WTC11 (cell line): ENCODE measurements around the gene ACSF3. TPM values are rescaled to one million over a fixed set of nuclear protein-coding genes. Genes with fewer than 3 reads are reported as not detected.

ENCODE experiments used
- ATAC-seq: fragments of 200-7000 bp; cut with Tn5 transposase; 2 replicates; pipeline ENCODE4 v1.10.0; 2021; ENCODE audit warnings: mild to moderate bottlenecking, moderate library complexity
- CTCF ChIA-PET: fragments of 300-600 bp; sonication (Branson Sonifier 250); formaldehyde crosslinking; loops from one replicate; lab custom pipeline; 2021; ENCODE audit warnings: antibody characterized with exemption; lab: Charles Lee
- POLR2A ChIA-PET: fragments of 350-600 bp; sonication (Branson Sonifier 250); formaldehyde crosslinking; loops from one replicate; lab custom pipeline; 2021; ENCODE audit warnings: antibody characterized with exemption; lab: Charles Lee
- DNase-seq: peaks from one replicate; pipeline ENCODE4 v3.0.0; 2021; ENCODE audit warnings: low spot score
- H3K27ac Mint-ChIP-seq: 2 replicates; pipeline ENCODE4 v1.8.0; 2021; ENCODE audit warnings: mixed read lengths
- H3K27me3 Mint-ChIP-seq: 2 replicates; pipeline ENCODE4 v1.8.0; 2021; ENCODE audit warnings: low read depth, mild to moderate bottlenecking, moderate library complexity, mixed read lengths
- H3K36me3 Mint-ChIP-seq: 2 replicates; pipeline ENCODE4 v1.8.0; 2021; ENCODE audit warnings: mixed read lengths
- H3K4me1 Mint-ChIP-seq: 2 replicates; pipeline ENCODE4 v1.8.0; 2022; ENCODE audit warnings: mixed read lengths
- H3K4me3 Mint-ChIP-seq: 2 replicates; pipeline ENCODE4 v1.8.0; 2021; ENCODE audit warnings: mild to moderate bottlenecking, moderate library complexity, mixed read lengths
- H3K9me3 Mint-ChIP-seq: 2 replicates; pipeline ENCODE4 v1.8.0; 2021; ENCODE audit warnings: mixed read lengths
- ATF3 ChIP-seq: sonication (generic); formaldehyde crosslinking; conservative IDR thresholded peaks from 2 replicates; pipeline ENCODE4 v1.8.1; 2022; ENCODE audit warnings: mild to moderate bottlenecking, missing genetic modification reagents
- E2F1 ChIP-seq: sonication (generic); formaldehyde crosslinking; IDR thresholded peaks from 2 replicates; pipeline ENCODE4 v1.8.0; 2022; ENCODE audit warnings: mild to moderate bottlenecking, missing genetic modification reagents
- ELF4 ChIP-seq: sonication (generic); formaldehyde crosslinking; IDR thresholded peaks from 2 replicates; pipeline ENCODE4 v1.8.1; 2022; ENCODE audit warnings: low read depth, mild to moderate bottlenecking, moderate library complexity, missing genetic modification reagents
- EMX1 ChIP-seq: fragments of 250-450 bp; sonication (Bioruptor Pico); IDR thresholded peaks from 2 replicates; pipeline ENCODE4 v1.8.0; 2021; ENCODE audit warnings: mild to moderate bottlenecking
- ESRRA ChIP-seq: sonication (generic); formaldehyde crosslinking; IDR thresholded peaks from 2 replicates; pipeline ENCODE4 v1.8.1; 2022; ENCODE audit warnings: mild to moderate bottlenecking, missing genetic modification reagents, borderline replicate concordance
- GABPB1 ChIP-seq: sonication (generic); formaldehyde crosslinking; IDR thresholded peaks from 2 replicates; pipeline ENCODE4 v1.8.1; 2023; ENCODE audit warnings: mild to moderate bottlenecking, missing genetic modification reagents
- GTF2I ChIP-seq: fragments of 250-450 bp; sonication (Bioruptor Pico); conservative IDR thresholded peaks from 2 replicates; pipeline ENCODE4 v1.4.0; 2021; ENCODE audit warnings: mild to moderate bottlenecking
- JAZF1 ChIP-seq: fragments of 250-450 bp; sonication (Bioruptor Pico); IDR thresholded peaks from 2 replicates; pipeline ENCODE4 v1.9.0; 2021; ENCODE audit warnings: moderate library complexity, mild to moderate bottlenecking, inconsistent platforms
- JUN ChIP-seq: sonication (generic); formaldehyde crosslinking; IDR thresholded peaks from 2 replicates; pipeline ENCODE4 v1.8.0; 2023; ENCODE audit warnings: mild to moderate bottlenecking, missing genetic modification reagents
- NR1H2 ChIP-seq: sonication (generic); formaldehyde crosslinking; IDR thresholded peaks from 2 replicates; pipeline ENCODE4 v1.9.0; 2021; ENCODE audit warnings: mild to moderate bottlenecking, moderate library complexity, missing genetic modification reagents
- OVOL2 ChIP-seq: fragments of 250-450 bp; sonication (Bioruptor Pico); IDR thresholded peaks from 2 replicates; pipeline ENCODE4 v1.9.0; 2021; ENCODE audit warnings: mild to moderate bottlenecking, borderline replicate concordance
- PREB ChIP-seq: sonication (generic); formaldehyde crosslinking; IDR thresholded peaks from 2 replicates; pipeline ENCODE4 v1.8.1; 2022; ENCODE audit warnings: mild to moderate bottlenecking, missing genetic modification reagents, moderate library complexity, borderline replicate concordance
- SMAD3 ChIP-seq: sonication (generic); formaldehyde crosslinking; IDR thresholded peaks from 2 replicates; pipeline ENCODE4 v1.8.0; 2022; ENCODE audit warnings: missing genetic modification reagents, mild to moderate bottlenecking, borderline replicate concordance
- SMAD4 ChIP-seq: sonication (generic); formaldehyde crosslinking; IDR thresholded peaks from 2 replicates; pipeline ENCODE4 v1.8.0; 2022; ENCODE audit warnings: mild to moderate bottlenecking, missing genetic modification reagents
- TCF7 ChIP-seq: sonication (generic); formaldehyde crosslinking; IDR thresholded peaks from 2 replicates; pipeline ENCODE4 v1.8.0; 2022; ENCODE audit warnings: mild to moderate bottlenecking, low read depth, missing genetic modification reagents, moderate library complexity
- ZBTB21 ChIP-seq: sonication (generic); formaldehyde crosslinking; IDR thresholded peaks from 2 replicates; pipeline ENCODE4 v1.8.1; 2023; ENCODE audit warnings: mild to moderate bottlenecking, missing genetic modification reagents, borderline replicate concordance
- ZMAT4 ChIP-seq: fragments of 250-450 bp; sonication (Bioruptor Pico); IDR thresholded peaks from 2 replicates; pipeline ENCODE4 v1.9.0; 2021; ENCODE audit warnings: mild to moderate bottlenecking
- ZNF232 ChIP-seq: sonication (generic); formaldehyde crosslinking; IDR thresholded peaks from 2 replicates; pipeline ENCODE4 v1.8.0; 2022; ENCODE audit warnings: mild to moderate bottlenecking, missing genetic modification reagents
- ZNF396 ChIP-seq: fragments of 250-450 bp; sonication (Bioruptor Pico); IDR thresholded peaks from 2 replicates; pipeline ENCODE4 v1.8.0; 2021; ENCODE audit warnings: mild to moderate bottlenecking, moderate library complexity, borderline replicate concordance
- ZNF416 ChIP-seq: fragments of 250-450 bp; sonication (Bioruptor Pico); IDR thresholded peaks from 2 replicates; pipeline ENCODE4 v1.9.0; 2021; ENCODE audit warnings: mild to moderate bottlenecking, inconsistent platforms
- total RNA-seq: library from RNA; stranded (reverse); gene quantifications from 3 replicates; pipeline ENCODE4 v1.2.3, GENCODE V29; 2021
- TF ChIP-seq, protein P1 (sequence below): sonication (generic); formaldehyde crosslinking; IDR thresholded peaks from 2 replicates; pipeline ENCODE4 v1.8.1; 2023; ENCODE audit warnings: mild to moderate bottlenecking, missing genetic modification reagents, moderate library complexity
- TF ChIP-seq, protein P2 (sequence below): sonication (generic); formaldehyde crosslinking; IDR thresholded peaks from 2 replicates; pipeline ENCODE4 v1.8.1; 2022; ENCODE audit warnings: mild to moderate bottlenecking, moderate library complexity, missing genetic modification reagents

ACSF3 gene
- total RNA-seq, 1 experiment from 2014 or later: 22.9 TPM

DNA sequence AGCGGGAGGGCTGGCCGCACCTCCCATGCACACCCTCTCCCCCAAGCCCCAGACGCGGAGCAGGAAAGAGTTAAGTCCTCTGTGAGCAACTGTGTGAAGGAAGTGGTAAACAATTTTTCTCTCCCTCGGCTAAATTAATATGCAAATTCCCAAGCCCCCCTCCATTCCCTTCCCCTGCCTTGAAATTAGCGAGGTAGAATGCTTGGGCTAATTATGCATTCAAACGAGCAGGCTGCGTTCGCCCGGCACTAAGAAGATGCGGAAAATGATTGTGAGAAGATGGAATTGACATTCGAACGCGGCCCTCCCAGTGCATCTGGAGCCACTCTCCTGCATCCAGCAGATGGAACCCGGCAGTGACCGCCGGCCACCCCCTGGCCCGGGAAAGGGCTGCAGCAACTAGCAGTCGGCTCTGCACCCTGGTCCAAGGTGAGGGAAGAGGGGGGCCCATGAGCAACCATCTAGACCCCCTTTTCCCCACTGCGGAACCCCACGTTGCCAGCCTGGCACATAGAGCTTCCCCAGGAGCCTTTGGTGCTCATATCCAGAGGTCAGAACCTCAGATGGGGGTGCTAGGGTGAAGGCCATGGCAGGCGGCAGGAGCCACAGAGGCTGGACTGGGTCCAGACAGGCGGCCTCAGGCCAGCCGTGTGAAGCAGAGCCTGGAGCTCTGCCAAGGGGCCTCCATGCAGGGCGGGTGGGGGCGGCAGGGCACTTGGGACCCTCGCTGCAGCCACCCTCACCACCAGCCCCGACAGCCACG lies 49.1 kb upstream of the ACSF3 start:
- ATAC-seq (no peak), DNase-seq (no peak)
- ChIA-PET CTCF (no interaction called here), POLR2A (interaction anchor here (0.6 kb wide), 1 partner anchor 42 kb away, joined by 3 read pairs; no protein-coding TSS in a partner anchor)
- H3K4me1 Mint-ChIP-seq: 0 out of 2 replicates have a peak, but pooled peaks cover 3% of the 10 kb centered on the region
- no peak overlapping the region; the same call in 1 of the 2 replicates for H3K27ac Mint-ChIP-seq
- H3K36me3 Mint-ChIP-seq: no peaks in the 10 kb centered on the region
- no peaks in the 10 kb centered on the region for H3K27me3 Mint-ChIP-seq
- TF ChIP-seq, protein P1, sequence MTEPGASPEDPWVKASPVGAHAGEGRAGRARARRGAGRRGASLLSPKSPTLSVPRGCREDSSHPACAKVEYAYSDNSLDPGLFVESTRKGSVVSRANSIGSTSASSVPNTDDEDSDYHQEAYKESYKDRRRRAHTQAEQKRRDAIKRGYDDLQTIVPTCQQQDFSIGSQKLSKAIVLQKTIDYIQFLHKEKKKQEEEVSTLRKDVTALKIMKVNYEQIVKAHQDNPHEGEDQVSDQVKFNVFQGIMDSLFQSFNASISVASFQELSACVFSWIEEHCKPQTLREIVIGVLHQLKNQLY (CRISPR knock-in tag): no peak
- TF ChIP-seq NR1H2 (CRISPR knock-in tag) (no peak), ESRRA (CRISPR knock-in tag) (no peak)
- peaks cover 10% of the 10 kb centered on the region for H3K9me3 Mint-ChIP-seq
- no peak overlapping the region for H3K4me3 Mint-ChIP-seq

GRCh38 chr16:89045181-89045815 lies 48.4 kb upstream of the ACSF3 start:
- H3K36me3 Mint-ChIP-seq: no peaks in the 10 kb centered on the region
- ATAC-seq (no peak), DNase-seq (no peak)
- peaks cover 10% of the 10 kb centered on the region for H3K9me3 Mint-ChIP-seq
- no peaks in the 10 kb centered on the region for H3K27me3 Mint-ChIP-seq
- POLR2A ChIA-PET: interaction anchor here (0.6 kb wide), 1 partner anchor 43 kb away, joined by 3 read pairs; no protein-coding TSS in a partner anchor
- no peak overlapping the region; the same call in 1 of the 2 replicates for H3K27ac Mint-ChIP-seq
- no peak overlapping the region for H3K4me3 Mint-ChIP-seq
- TF ChIP-seq ZNF232 (CRISPR knock-in tag) (no peak), JUN (CRISPR knock-in tag) (no peak), ESRRA (CRISPR knock-in tag) (no peak), EMX1 (CRISPR knock-in tag) (no peak), ELF4 (CRISPR knock-in tag) (no peak), SMAD4 (CRISPR knock-in tag) (no peak), E2F1 (CRISPR knock-in tag) (no peak)
- CTCF ChIA-PET: no interaction called here
- H3K4me1 Mint-ChIP-seq: 0 out of 2 replicates have a peak, but pooled peaks cover 3% of the 10 kb centered on the region

DNA sequence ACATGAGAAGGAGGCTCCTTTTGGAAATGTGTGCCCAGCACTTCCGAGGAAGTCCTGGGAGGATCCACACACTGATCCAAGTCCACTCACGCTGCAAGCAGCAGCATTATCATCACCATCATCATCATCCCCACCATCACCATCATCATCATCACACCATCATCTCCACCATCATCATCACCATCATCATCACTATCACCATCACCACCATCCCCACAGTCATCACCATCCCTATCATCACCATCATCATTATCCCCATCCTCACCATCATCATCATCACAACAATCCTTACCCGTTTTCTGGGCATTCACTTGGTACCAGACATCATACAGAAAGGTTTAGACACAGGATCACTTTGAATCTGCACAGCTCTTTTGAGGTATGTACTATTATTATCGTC lies 47.8 kb upstream of the ACSF3 start:
- Mint-ChIP-seq H3K4me3 (no peak overlapping the region), H3K36me3 (no peaks in the 10 kb centered on the region), H3K4me1 (0 out of 2 replicates have a peak, but pooled peaks cover 3% of the 10 kb centered on the region), H3K9me3 (peaks cover 10% of the 10 kb centered on the region), H3K27me3 (no peaks in the 10 kb centered on the region), H3K27ac (no peak overlapping the region)
- TF ChIP-seq OVOL2 (CRISPR knock-in tag): no peak
- TF ChIP-seq ZMAT4 (CRISPR knock-in tag): no peak
- TF ChIP-seq ZNF396 (CRISPR knock-in tag): no peak
- no peak for TF ChIP-seq E2F1 (CRISPR knock-in tag)
- no peak for TF ChIP-seq TCF7 (CRISPR knock-in tag)
- TF ChIP-seq SMAD3: no peak
- no peak for TF ChIP-seq ATF3
- no peak for TF ChIP-seq JAZF1 (CRISPR knock-in tag)
- no peak for TF ChIP-seq GABPB1 (CRISPR knock-in tag)
- TF ChIP-seq, protein P2, sequence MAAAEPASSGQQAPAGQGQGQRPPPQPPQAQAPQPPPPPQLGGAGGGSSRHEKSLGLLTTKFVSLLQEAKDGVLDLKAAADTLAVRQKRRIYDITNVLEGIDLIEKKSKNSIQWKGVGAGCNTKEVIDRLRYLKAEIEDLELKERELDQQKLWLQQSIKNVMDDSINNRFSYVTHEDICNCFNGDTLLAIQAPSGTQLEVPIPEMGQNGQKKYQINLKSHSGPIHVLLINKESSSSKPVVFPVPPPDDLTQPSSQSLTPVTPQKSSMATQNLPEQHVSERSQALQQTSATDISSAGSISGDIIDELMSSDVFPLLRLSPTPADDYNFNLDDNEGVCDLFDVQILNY (CRISPR knock-in tag): no peak
- no peak for TF ChIP-seq GTF2I (CRISPR knock-in tag)
- TF ChIP-seq ZBTB21 (CRISPR knock-in tag): no peak
- no peak for TF ChIP-seq ZNF416 (CRISPR knock-in tag)
- TF ChIP-seq JUN (CRISPR knock-in tag): no peak
- no peak for TF ChIP-seq PREB (CRISPR knock-in tag)
- no peak for DNase-seq
- ChIA-PET POLR2A (no interaction called here), CTCF (no interaction called here)
- ATAC-seq: no peak
